HCT116 (cell line): ENCODE data around the gene NMUR1. TPM values are rescaled to one million over a fixed set of nuclear protein-coding genes. Genes with fewer than 3 reads are reported as not detected.

Experiments used
- ATAC-seq: fragments of 200-7000 bp; cut with Tn5 transposase; 2 replicates; pipeline ENCODE4 v1.9.1; 2020; ENCODE audit warnings: mild to moderate bottlenecking, moderate library complexity
- BruUV-seq: library from RNA; stranded (reverse); fragments of 400-500 nt; replicated peaks from 2 replicates; lab custom pipeline; 2021; lab: Mats Ljungman, UMichigan
- CTCF ChIA-PET: fragments of 300-600 bp; sonication (Branson Sonifier 250); formaldehyde crosslinking; loops from one replicate; lab custom pipeline; 2021; ENCODE audit warnings: antibody characterized with exemption; lab: Charles Lee
- POLR2A ChIA-PET: fragments of 300-600, 350-600 bp; sonication (Branson Sonifier 250); formaldehyde crosslinking; loops from one replicate; lab custom pipeline; 2021; ENCODE audit warnings: antibody characterized with exemption; lab: Charles Lee
- RAD21 ChIA-PET, 2 experiments: fragments of 300-600 bp; sonication (Branson Sonifier 250); formaldehyde crosslinking; loops; one replicate each; lab custom pipeline; 2023; ENCODE audit warnings: low total read pairs in 2 of 2; ENCODE audit not compliant: uncharacterized antibody in 2 of 2, unreplicated experiment in 2 of 2, low non-redundant PET in 1 of 2; lab: Charles Lee
- DNase-seq: peaks from one replicate; pipeline ENCODE4 v3.0.0-alpha.2; 2010; ENCODE audit warnings: low read depth, low spot score
- H2AFZ ChIP-seq: fragments of 200-600 bp; shearing (Covaris generic), sonication (generic); 2 replicates; pipeline ENCODE4 v1.6.1; 2017; ENCODE audit warnings: low read depth, mixed run types, mixed read lengths, antibody characterized with exemption, low read length; ENCODE audit not compliant: poor library complexity, severe bottlenecking
- H3K27ac ChIP-seq: 2 replicates; pipeline ENCODE4 v1.5.1; 2012; ENCODE audit warnings: low read depth, low read length
- H3K27me3 ChIP-seq: fragments of 200-600 bp; sonication (generic); 2 replicates; pipeline ENCODE4 v1.6.1; 2016; ENCODE audit warnings: mixed run types, low read length, mixed read lengths; ENCODE audit not compliant: insufficient read depth
- H3K36me3 ChIP-seq, 2 experiments: fragments of 200-500 bp in 1 of 2; fragments of 200-600 bp in 1 of 2; sonication (Bioruptor generic) in 1 of 2; sonication (generic) in 1 of 2; 2 replicates each; pipeline versions ENCODE4 v1.5.1 to v1.6.1; 2014 to 2016; ENCODE audit warnings: low read length in 2 of 2, inconsistent platforms in 1 of 2, mixed read lengths in 1 of 2, mixed run types in 1 of 2; ENCODE audit not compliant: insufficient read depth in 2 of 2, control insufficient read depth in 1 of 2
- H3K4me1 ChIP-seq, 2 experiments: fragments of 200-600 bp in 1 of 2; sonication (generic) in 1 of 2; 2 replicates each; pipeline versions ENCODE4 v1.5.1 to v1.6.1; 2012 to 2017; ENCODE audit warnings: low read length in 2 of 2, inconsistent platforms in 1 of 2, mild to moderate bottlenecking in 1 of 2, mixed read lengths in 1 of 2, mixed run types in 1 of 2, moderate library complexity in 1 of 2; ENCODE audit not compliant: insufficient read depth in 2 of 2, control insufficient read depth in 1 of 2
- H3K4me2 ChIP-seq: fragments of 200-600 bp; sonication (generic); 2 replicates; pipeline ENCODE4 v1.6.1; 2017; ENCODE audit warnings: mixed run types, low read length, mixed read lengths
- H3K4me3 ChIP-seq, 2 experiments: fragments of 200-600 bp in 1 of 2; sonication (generic) in 1 of 2; replicated peaks in 1 of 2; 2 replicates each; pipeline ENCODE4 v1.5.1; 2011 to 2016; ENCODE audit warnings: low read length in 2 of 2, control low read depth in 1 of 2, low read depth in 1 of 2, mild to moderate bottlenecking in 1 of 2, mixed read lengths in 1 of 2, mixed run types in 1 of 2
- H3K79me2 ChIP-seq: fragments of 200-600 bp; sonication (generic); 2 replicates; pipeline ENCODE4 v1.6.1; 2017; ENCODE audit warnings: mild to moderate bottlenecking, mixed run types, low read length, moderate library complexity, mixed read lengths; ENCODE audit not compliant: insufficient read depth
- H3K9ac ChIP-seq: fragments of 200-600 bp; sonication (generic); 2 replicates; pipeline ENCODE4 v1.6.1; 2016; ENCODE audit warnings: low read length, mixed read lengths
- H3K9me2 ChIP-seq: fragments of 200-600 bp; sonication (generic), shearing (Covaris generic); 2 replicates; pipeline ENCODE4 v1.6.1; 2017; ENCODE audit warnings: mixed run types, mild to moderate bottlenecking, moderate library complexity; ENCODE audit not compliant: insufficient read depth
- H3K9me3 ChIP-seq, 2 experiments: fragments of 200-500 bp in 1 of 2; fragments of 200-600 bp in 1 of 2; sonication (Bioruptor generic) in 1 of 2; sonication (generic) in 1 of 2; 2 replicates each; pipeline ENCODE4 v1.6.1; 2014 to 2017; ENCODE audit warnings: low read length in 2 of 2, mixed read lengths in 2 of 2, inconsistent platforms in 1 of 2, low read depth in 1 of 2, mild to moderate bottlenecking in 1 of 2, mixed run types in 1 of 2, moderate library complexity in 1 of 2; ENCODE audit not compliant: control insufficient read depth in 1 of 2, insufficient read depth in 1 of 2
- H4K20me1 ChIP-seq: fragments of 200-600 bp; sonication (generic), shearing (Covaris generic); 2 replicates; pipeline ENCODE4 v1.6.1; 2017; ENCODE audit warnings: mixed run types, mild to moderate bottlenecking, moderate library complexity; ENCODE audit not compliant: insufficient read depth
- CBX3 ChIP-seq: IDR thresholded peaks from 2 replicates; pipeline ENCODE4 v1.6.1; 2012; ENCODE audit warnings: low read depth
- CEBPB ChIP-seq: IDR thresholded peaks from 2 replicates; pipeline ENCODE4 v1.6.1; 2012; ENCODE audit warnings: low read depth
- CTCF ChIP-seq, 3 experiments: fragments of 200-600 bp in 1 of 3; sonication (generic) in 1 of 3; IDR thresholded peaks in 2 of 3; conservative IDR thresholded peaks in 1 of 3; 2 replicates each; pipeline ENCODE4 v1.5.1; 2012 to 2017; ENCODE audit warnings: low read depth in 2 of 3, low read length in 2 of 3, antibody characterized with exemption in 1 of 3, borderline replicate concordance in 1 of 3, control low read depth in 1 of 3, mild to moderate bottlenecking in 1 of 3, mixed read lengths in 1 of 3, mixed run types in 1 of 3, moderate library complexity in 1 of 3; ENCODE audit not compliant: insufficient read depth in 1 of 3
- EGR1 ChIP-seq: IDR thresholded peaks from 2 replicates; pipeline ENCODE4 v1.6.1; 2012; ENCODE audit warnings: low read depth
- JUND ChIP-seq: IDR thresholded peaks from 2 replicates; pipeline ENCODE4 v1.6.1; 2012
- POLR2A ChIP-seq: IDR thresholded peaks from 2 replicates; pipeline ENCODE4 v1.7.0; 2011; ENCODE audit warnings: borderline replicate concordance; ENCODE audit not compliant: insufficient read depth, insufficient read length; ENCODE audit errors: extremely low read depth
- POLR2AphosphoS5 ChIP-seq: IDR thresholded peaks from 2 replicates; pipeline ENCODE4 v1.6.1; 2011; ENCODE audit warnings: mild to moderate bottlenecking, low read depth, low read length, moderate library complexity
- RAD21 ChIP-seq: IDR thresholded peaks from 2 replicates; pipeline ENCODE4 v1.6.1; 2012; ENCODE audit warnings: low read depth, mild to moderate bottlenecking
- YY1 ChIP-seq: IDR thresholded peaks from 2 replicates; pipeline ENCODE4 v1.6.1; 2011; ENCODE audit warnings: low read length, low read depth, moderate library complexity, mild to moderate bottlenecking; ENCODE audit not compliant: insufficient replicate concordance; ENCODE audit errors: extremely low read depth
- ZFX ChIP-seq: fragments of 450-650 bp; IDR thresholded peaks from 2 replicates; pipeline ENCODE4 v1.6.1; 2017
- ZNF274 ChIP-seq: fragments of 200-500 bp; sonication (Bioruptor generic); IDR thresholded peaks from 2 replicates; pipeline ENCODE4 v1.6.1; 2014; ENCODE audit warnings: mild to moderate bottlenecking, low read depth, low read length, inconsistent platforms
- intact Hi-C: fragments of 100-400 bp; cut with micrococcal nuclease; formaldehyde crosslinking; loops from 2 replicates; pipeline ENCODE4 v1.10.0; 2022
- total RNA-seq: library from RNA; stranded (reverse); gene quantifications from one replicate; pipeline ENCODE4 v1.2.1, GENCODE V29; 2021; ENCODE audit not compliant: unreplicated experiment
- TF ChIP-seq, protein P1 (sequence below): IDR thresholded peaks from 2 replicates; pipeline ENCODE4 v1.6.1; 2012
- TF ChIP-seq, protein P2 (sequence below): IDR thresholded peaks from 2 replicates; pipeline ENCODE4 v1.6.1; 2012; ENCODE audit warnings: low read depth

NMUR1 gene
- total RNA-seq, 1 experiment from 2014 or later, result not detected

- intact Hi-C loops, result loop anchor here (2.0 kb wide), 1 partner anchor 76 kb away; no protein-coding TSS in a partner anchor
- BruUV-seq, result no TSS peak
- Histone ChIP-seq H3K9me2 (no peaks in the 10 kb centered on the region), H3K4me3 (no peak overlapping the region), H3K4me1 (peaks cover 0 to 7% of the 10 kb centered on the region in 2 experiments; a peak in 1 of 4 replicates), H2AFZ (no peak overlapping the region), H3K79me2 (no peaks in the 10 kb centered on the region), H3K9me3 (no peaks in the 10 kb centered on the region), H3K36me3 (no peaks in the 10 kb centered on the region), H3K27ac (no peak overlapping the region), H4K20me1 (no peaks in the 10 kb centered on the region), H3K27me3 (no peaks in the 10 kb centered on the region), H3K9ac (no peak overlapping the region), H3K4me2 (peak overlapping the region; percentile 42)
- ChIA-PET POLR2A (interaction anchor here (1.4 to 1.5 kb wide), 2 partner anchors 19 to 32 kb away, joined by 3 to 9 read pairs; partner anchors contain the start of gene NCL), CTCF (interaction anchor here (0.6 to 2.5 kb wide), 16 partner anchors 8 to 232 kb away, joined by 3 to 10 read pairs (median 4); partner anchors contain the start of gene NCL), RAD21 (interaction anchor here in 1 of 2 experiments (0.8 kb wide), 1 partner anchor 118 kb away, joined by 3 read pairs; no protein-coding TSS in a partner anchor)
- ATAC-seq (peak; percentile 98), DNase-seq (no peak)
- TF ChIP-seq RAD21 (peak; percentile 57), CTCF (IDR thresholded peaks at IDR 0.05 in 2 of 3, conservative IDR thresholded peaks at IDR 0.05 in 1 of 3; ENCODE audit: borderline replicate concordance in 1 of 3, insufficient read depth in 1 of 3, low read depth in 2 of 3, low read length in 2 of 3) (peak; percentile 55 to 98 (median 85)), CEBPB (no peak), ZFX (peak; percentile 13; the same call in 1 of the 2 replicates)
Measured at GRCh38 chr2:231482806-231483391, 47.3 kb downstream of the NMUR1 start.

- Histone ChIP-seq H4K20me1 (no peaks in the 10 kb centered on the region), H3K4me1 (peaks cover 0 to 7% of the 10 kb centered on the region in 2 experiments; a peak in 1 of 4 replicates), H3K27me3 (no peaks in the 10 kb centered on the region), H3K79me2 (no peaks in the 10 kb centered on the region), H3K27ac (no peak overlapping the region), H3K4me2 (no peak overlapping the region), H2AFZ (no peak overlapping the region), H3K9me2 (no peaks in the 10 kb centered on the region), H3K4me3 (no peak overlapping the region), H3K9me3 (no peaks in the 10 kb centered on the region), H3K36me3 (no peaks in the 10 kb centered on the region), H3K9ac (no peak overlapping the region)
- no TSS peak for BruUV-seq
- no peak for ATAC-seq
- intact Hi-C loops, result no loop called here
- CTCF ChIA-PET, result interaction anchor here (1.1 to 2.5 kb wide), 5 partner anchors 10 to 78 kb away, joined by 3 to 10 read pairs (median 4); partner anchors contain the start of gene NCL
- RAD21 ChIA-PET, result no interaction called here
- POLR2A ChIA-PET, result interaction anchor here (4.1 kb wide), 1 partner anchor 17 kb away, joined by 26 read pairs; the partner anchor contains the start of gene NCL
- DNase-seq, result no peak
- no peak for TF ChIP-seq EGR1
- TF ChIP-seq ZFX, result no peak
- no peak for TF ChIP-seq CBX3
- TF ChIP-seq POLR2AphosphoS5, result no peak
- no peak for TF ChIP-seq JUND
- TF ChIP-seq, protein P1, sequence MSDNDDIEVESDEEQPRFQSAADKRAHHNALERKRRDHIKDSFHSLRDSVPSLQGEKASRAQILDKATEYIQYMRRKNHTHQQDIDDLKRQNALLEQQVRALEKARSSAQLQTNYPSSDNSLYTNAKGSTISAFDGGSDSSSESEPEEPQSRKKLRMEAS, result no peak
- no peak for TF ChIP-seq YY1
- no peak for TF ChIP-seq RAD21
- no peak for TF ChIP-seq ZNF274
- TF ChIP-seq POLR2A, result no peak
- TF ChIP-seq, protein P2, sequence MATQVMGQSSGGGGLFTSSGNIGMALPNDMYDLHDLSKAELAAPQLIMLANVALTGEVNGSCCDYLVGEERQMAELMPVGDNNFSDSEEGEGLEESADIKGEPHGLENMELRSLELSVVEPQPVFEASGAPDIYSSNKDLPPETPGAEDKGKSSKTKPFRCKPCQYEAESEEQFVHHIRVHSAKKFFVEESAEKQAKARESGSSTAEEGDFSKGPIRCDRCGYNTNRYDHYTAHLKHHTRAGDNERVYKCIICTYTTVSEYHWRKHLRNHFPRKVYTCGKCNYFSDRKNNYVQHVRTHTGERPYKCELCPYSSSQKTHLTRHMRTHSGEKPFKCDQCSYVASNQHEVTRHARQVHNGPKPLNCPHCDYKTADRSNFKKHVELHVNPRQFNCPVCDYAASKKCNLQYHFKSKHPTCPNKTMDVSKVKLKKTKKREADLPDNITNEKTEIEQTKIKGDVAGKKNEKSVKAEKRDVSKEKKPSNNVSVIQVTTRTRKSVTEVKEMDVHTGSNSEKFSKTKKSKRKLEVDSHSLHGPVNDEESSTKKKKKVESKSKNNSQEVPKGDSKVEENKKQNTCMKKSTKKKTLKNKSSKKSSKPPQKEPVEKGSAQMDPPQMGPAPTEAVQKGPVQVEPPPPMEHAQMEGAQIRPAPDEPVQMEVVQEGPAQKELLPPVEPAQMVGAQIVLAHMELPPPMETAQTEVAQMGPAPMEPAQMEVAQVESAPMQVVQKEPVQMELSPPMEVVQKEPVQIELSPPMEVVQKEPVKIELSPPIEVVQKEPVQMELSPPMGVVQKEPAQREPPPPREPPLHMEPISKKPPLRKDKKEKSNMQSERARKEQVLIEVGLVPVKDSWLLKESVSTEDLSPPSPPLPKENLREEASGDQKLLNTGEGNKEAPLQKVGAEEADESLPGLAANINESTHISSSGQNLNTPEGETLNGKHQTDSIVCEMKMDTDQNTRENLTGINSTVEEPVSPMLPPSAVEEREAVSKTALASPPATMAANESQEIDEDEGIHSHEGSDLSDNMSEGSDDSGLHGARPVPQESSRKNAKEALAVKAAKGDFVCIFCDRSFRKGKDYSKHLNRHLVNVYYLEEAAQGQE, result no peak
Measured at GRCh38 chr2:231480781-231481180, 49.5 kb downstream of the NMUR1 start.
